HG02870 (cell line): Measurements from ENCODE around the gene CAPN13.

Source experiments
- ATAC-seq: cut with Tn5 transposase; IDR thresholded peaks from one replicate; pipeline ENCODE4 v1.9.1; 2021; ENCODE audit warnings: mild to moderate bottlenecking, moderate library complexity; ENCODE audit not compliant: unreplicated experiment

The CAPN13 gene

DNA sequence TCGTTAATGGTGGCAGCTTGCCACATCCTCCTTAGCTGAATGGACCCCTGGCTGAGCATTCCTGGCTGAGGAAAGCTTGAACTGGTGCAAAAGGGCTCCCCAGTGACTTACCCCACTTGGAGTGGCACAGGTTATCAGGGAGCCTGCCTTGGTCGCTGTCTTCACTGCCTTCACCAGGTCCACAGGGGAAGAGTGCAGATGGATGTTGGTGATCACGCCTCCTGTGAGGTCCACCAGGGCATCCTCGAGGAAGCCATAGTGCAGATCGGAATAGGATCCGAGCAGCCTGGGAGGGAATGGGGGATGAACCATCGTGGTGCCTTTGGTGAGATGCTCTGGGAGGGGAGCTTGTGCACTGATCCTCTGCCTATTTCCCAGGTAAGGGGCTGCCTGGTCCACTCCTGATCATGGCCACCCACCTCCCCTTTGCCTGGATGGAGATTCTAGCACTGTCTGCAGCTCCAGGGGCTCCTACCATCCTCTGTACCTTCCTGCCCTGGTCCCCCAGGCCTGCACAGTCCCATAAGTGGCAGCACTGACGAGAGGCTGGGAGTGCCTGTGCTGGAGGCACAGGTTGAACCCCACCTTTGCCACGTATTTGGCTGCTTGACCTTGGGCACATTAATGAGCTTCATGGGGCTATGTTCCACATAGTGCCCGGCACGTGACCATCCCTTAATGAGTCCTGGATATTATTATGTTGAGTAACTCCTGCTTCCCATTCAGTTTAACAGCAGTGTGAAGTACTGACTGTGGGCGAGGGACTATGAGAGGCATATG is 43.0 kb downstream of the CAPN13 start:
- ATAC-seq, result no peak

DNA sequence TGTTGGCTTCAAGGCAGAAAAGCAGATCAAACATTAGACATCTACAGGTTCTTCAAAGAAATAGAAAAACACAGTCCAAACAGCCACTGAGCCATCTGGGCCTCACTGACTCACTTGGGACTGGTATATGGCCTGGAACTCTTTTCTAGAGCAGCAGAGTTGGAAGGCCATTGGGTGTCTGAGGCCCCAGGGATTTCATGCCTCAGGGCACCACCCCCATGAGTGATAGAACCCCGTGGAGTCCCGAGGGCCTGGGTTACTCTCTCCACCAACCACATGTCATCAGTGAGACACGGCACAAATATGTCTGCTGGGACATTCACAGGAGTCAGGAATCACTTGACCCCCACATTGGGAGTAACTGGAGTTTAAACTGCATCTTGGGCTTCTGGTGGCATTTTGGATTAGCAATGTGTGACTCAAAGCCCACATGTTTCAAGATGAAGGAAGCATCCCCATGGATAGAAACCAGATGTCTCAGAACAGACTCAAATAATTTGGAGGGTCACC is 44.0 kb downstream of the CAPN13 start:
- ATAC-seq, result no peak

DNA sequence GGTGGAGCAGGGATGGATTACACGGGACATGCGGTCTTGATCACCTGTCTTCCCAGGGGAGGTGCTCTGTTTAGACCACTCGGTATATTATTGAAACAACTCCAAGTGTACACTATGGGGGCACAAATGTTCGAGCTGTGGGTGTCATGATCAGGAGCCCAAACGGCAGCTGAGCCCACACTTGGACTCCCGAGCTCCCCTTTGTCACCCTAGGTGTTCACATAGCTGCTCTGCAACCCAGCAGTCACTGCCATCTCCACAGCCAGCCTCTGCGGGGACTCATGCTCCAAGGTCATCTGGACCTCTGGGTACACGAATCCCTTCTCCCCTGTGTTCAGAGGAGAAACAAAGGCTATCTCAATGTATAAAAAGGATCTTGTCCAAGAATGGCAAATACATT is 46.0 kb downstream of the CAPN13 start:
- no peak for ATAC-seq

DNA sequence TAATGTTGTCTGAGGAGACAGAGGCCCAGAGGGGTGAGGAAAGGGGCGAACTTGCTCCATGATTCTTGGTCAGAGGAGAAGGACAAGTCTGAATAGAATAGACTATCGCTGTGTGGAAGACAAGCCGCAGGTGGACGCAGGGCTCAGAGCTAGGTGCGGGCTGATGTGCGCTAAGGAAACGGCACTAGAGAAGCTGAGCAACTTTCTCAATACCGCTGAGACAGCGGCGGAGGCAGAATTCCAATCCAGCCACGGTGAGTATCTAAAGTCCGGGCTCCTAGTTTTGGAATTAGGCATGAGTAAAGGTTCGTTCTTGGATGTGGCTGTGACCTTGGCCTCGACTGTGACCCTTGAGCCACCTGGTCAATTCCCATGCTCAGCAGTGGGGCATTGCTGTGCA is 47.8 kb downstream of the CAPN13 start:
- no peak for ATAC-seq

DNA sequence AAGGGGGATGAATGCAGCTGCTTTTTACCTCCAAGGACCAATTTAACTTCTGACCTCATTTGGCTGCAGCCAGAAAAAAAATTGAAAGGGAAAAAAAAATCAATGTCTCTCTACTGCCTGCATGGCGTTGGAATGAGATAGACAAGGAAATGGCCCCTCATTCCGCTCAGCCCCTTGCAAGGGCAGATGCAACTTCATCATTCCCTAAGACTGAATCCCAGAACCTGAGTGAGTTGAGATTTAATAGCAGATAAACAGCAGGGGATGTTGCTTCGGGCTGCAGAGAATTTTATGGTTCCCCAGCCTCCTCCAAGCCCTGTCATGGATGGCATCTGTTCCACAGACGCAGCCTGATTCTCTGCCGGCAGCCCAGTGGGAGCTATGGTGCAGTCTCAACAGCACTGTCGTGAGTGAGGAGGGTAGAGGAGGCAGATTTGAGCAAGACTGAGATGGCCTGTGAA is 49.0 kb downstream of the CAPN13 start:
- no peak for ATAC-seq

DNA sequence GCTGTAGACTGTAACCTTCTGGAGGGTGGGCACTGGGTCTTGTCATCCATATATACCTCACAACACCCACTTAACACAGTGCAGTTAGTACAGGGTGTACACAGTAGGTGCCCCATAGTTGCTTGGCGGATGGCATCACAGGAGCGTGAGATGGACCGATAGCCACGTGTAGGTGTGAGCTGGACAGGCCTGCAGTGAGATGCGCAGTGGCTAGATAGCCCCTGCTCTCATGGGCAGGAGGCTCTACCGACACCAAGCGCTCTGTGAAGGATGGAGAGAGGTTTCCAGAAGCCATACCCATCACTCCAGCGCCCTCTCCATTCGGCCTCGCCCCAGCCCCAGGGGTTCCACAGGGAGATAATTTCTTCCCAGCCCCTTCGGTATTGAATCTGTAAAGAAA is 49.5 kb downstream of the CAPN13 start:
- no peak for ATAC-seq

DNA sequence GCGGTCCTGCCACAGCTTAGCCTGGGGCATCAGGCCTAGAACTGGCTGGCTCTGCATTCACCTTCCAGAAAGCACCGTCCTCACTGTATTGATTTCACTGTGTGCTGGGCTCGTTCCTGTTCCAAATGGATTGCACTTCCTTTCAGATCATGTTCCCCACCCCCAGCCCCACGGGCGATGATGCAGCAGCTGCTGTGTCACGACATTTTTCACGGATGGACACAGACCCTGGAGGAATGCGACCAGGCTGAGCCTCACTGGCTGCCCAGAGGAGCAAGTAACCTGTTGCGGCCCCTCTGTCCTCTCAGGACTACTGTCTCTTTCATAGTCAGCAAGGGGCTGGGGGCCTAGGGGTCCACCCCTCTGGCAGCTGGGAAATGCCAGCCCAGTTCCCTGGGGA is 50.3 kb downstream of the CAPN13 start:
- ATAC-seq, result no peak

DNA sequence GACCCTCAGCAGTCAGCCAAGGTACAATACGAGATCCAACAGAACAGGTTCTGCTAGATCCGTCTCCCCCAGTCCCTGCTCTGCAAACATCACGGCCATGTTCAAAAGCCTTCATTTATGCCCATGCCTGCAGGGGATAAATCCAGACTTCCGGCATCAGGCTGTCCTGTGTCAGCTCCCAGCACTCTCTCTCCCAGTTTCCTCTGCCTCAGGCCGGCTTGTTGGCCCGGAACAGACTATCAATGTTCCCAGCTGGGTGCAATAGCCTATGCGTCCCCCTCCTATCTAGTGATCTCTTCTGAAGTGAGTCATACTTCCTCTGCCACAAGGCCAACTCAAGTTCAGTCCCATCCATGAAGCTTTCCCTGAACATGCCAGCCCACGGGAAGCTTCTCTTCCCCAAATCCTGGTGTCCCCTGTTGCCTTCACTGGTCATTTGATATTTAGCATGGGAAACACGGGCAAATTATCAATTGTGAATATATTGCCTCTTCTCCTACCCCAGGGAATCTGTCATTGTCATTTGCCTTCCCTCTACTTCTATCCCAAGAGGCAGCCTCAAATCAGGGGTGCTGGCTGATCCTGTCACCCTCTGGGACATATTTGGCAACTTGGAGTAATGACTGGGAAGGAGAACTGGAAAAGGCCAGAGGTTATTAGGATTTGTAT is 51.1 kb downstream of the CAPN13 start:
- ATAC-seq, result no peak

DNA sequence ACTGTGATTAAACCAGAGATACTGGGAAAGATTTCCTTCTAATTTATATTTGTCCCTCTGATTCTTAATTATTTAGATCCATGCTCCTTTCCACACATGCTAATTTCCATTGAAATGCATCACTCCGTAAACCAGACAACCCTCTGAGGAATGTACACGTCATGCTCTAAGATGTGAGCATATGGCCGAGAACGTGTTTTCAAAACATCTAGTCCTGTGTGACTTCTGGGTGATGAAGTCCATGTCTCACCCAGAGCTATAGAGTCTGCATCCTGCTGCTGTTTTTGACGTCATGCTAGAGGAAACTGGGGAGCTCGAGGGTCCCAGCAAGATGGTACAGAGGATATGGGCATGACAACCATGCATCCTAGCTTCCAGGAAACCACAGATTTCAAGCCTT is 53.6 kb downstream of the CAPN13 start:
- ATAC-seq, result no peak

DNA sequence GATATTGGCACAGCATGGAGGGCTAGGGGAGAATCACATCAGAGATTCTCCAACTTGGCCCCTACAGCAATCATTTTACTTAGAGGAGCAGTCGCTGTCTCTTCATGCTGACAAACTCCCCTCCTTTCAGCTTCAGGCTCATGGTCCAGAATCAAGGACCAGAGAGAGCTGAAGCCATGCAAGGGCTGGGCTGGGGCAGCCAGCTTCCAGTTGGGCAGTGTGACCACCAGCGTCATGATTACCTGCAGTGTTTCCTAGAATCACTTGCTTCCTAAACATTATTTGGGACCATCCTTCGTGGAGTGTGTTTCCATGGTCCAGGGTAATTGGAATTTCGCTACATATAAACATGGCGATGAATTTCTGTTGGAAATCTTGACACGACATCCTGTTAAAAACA is 54.4 kb downstream of the CAPN13 start:
- no peak for ATAC-seq

DNA sequence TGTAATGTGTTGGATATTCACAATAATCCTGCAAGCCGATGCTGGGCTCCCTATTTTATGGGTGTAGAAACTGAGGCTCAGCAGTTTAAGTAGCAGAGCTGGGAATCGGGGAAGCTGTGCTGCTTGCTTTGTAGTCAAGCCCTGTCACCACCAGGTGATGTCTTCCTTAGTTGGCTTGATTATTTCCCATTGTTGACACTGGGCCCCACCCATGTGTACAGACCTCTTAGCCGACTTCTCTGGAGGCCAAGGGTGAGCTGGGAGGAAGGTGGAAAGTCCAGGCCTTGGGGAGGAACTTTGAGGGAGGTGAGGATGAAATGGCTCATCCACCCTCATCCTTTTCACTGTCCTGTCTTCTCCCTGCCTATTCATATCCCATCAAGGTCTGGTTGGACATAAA is 60.0 kb downstream of the CAPN13 start:
- ATAC-seq, result no peak

DNA sequence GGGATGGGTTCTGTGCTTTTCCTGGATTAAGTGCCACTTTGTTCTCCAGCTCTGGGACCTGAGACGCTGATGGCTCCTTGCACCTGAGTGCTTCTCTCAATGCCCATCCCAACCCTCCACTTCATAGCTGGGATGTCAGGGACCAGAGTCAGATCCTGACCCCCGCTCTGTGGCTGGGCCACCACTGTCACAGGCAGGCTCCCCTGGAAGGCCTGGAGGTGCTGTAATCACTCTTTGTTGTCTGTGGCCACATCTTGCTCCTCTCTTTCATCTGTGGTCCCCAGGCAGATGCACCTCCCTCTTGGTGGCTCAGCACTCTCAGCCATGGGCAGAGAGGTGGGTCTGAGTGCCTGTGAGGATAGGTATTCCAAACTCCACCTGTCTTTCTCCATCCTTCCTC is 62.4 kb downstream of the CAPN13 start:
- no peak for ATAC-seq

DNA sequence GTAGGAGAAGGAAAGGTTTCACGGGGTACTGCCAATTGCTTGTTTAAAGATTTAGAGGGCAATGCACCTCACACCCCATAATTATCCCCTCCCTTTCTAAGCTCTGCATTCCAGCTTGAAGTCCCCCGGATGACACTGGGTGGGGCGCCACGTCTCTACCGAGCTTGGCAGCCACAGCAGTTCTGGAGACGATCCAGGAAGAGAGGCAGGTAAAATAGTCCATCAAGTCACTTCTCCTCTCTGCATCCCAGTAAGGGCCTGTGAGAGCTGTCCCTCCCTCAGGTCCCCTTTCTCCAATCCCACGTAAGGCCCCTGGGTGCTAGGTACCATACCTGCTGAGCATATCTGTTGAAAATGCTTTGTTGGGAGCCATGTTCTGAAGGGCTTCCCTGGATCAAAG is 65.7 kb downstream of the CAPN13 start:
- ATAC-seq, result no peak

DNA sequence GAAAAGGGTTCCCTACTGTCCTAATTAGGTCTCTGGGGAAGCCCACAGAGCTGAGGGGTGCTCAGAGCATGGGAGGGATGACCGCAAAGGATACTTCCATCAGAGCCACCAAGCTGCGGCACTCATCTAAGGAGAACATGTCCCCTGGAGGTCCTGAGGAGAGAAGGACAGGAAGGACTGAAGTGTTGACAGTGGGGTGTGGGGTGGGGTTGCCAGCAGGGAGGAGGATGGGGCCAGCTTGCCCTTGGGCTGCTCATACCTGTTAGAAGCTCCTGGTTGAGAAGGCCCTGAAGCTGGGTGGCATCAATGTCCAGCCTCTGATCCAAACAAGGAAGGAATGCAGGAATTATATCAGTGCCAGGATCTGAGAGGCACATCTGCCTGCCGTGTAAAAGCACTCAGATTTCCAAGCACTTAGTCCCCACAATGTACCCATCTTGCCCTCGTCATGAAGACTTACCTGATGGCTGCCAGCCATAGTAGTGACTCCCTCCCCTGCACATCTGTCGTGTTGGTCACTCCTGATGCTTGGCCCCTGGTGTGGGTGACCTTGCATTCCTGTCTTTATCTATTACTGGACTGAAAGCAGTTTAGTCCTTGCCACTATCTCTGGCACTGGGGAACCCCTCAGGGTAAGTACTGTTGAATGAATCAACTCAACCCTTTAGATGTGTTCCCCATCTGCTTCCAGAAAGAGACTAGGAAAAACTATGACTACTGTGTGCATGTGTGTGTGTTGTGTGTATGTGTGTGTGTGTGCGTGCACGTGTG is 68.9 kb downstream of the CAPN13 start:
- ATAC-seq, result no peak

DNA sequence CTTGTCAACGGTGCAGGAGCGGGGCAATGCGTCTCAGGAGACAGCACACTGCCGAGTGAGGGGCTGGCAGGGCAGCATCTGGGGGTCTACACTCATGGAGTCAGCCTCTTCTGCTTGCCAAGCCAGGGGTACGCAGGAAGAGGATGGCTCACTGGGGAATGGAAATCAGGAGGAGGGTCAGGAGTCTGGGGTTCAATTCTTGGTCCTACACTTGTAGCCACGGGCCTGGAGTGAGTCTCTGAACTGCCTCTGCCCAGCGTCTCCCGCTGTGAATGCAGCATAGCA is 70.0 kb downstream of the CAPN13 start:
- no peak for ATAC-seq

DNA sequence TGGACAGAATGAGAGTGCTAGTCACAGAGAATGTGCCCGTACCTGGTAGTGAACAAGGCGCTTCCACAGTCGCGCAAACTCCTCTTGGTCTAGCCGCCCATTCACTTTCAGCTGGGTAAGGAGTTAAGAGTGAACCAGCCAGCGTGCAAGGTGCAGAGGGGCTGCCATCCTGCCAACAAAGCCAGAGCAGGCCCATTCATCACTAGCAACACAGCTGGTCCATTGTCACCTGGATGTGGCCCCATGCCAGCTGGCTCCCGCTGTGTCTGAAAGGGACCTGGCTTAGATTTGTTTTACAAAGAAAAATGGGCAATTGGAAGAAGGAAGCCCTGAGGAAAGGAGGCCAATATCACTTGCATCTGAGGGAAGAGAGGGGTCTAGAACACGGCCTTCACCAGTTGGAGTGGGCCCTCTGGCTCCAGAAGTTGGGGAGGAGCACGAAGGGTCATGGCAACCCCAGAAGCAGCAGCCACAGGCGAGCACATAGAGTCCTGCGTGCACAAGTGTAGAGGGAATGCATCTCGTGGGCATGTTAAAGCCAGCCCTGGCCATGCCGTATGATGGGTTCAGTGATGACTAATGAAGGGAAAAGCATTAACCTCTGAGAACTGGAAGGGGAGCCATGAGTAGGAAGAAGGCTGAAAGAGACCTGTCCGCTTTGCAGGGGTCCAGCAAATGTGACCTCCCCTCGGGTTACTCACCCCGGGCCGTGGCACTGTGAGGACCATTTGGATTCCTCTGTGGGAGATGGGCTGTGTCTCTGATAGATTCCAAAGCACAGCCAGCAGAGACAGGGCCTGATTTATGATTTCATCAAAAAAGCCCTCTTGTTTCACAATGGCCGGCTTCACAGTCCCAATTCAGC is 70.6 kb downstream of the CAPN13 start:
- no peak for ATAC-seq

DNA sequence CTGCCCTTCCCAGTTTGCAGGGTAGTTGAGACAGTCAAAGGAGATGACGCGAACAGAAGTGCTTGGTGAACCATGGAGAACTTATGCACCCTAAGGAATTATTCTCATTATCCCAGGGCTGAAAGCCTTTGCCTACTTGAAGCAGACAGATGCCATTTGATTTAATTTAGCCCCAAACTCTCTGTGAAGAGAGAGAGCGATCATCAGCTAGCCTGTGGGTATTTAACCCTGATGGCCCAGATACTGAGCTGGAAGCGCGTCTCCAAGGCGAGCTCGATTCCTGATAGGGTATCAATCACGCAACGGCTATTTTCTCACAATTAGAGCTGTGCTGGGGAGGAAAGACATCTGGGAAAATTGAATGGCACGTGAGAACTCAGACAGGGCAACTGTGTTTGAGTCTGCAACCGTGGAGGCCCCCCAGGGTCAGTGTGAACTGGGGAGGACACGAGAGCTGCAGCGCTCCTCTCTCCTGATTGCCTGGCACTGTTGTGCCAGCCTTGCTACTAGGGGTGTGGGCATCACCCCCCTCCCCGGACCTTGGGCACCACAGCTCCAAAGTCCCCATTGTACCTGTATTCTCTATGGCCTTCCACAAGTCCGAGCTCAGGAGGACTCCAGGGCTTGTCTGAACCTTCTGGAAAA is 73.2 kb downstream of the CAPN13 start:
- no peak for ATAC-seq

DNA sequence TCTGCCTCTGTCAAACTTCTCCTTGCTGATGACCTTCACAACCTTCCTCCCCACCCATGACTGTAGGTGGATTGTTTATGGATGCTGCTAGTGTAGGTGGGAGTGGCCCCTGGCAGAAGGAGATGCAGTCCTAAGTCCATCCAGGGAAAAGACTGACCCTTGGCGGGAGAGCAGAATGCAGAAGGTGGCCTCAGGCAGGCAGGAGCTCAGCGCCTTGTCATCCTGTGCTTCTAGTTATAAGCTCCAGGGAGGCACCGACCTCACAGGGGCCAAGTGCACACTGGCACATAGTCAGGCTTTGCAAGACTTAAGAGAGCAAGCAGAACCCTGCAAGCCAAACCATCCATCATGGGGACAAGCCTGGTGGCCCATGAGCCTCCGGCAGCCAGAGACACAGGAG is 74.4 kb downstream of the CAPN13 start:
- no peak for ATAC-seq

DNA sequence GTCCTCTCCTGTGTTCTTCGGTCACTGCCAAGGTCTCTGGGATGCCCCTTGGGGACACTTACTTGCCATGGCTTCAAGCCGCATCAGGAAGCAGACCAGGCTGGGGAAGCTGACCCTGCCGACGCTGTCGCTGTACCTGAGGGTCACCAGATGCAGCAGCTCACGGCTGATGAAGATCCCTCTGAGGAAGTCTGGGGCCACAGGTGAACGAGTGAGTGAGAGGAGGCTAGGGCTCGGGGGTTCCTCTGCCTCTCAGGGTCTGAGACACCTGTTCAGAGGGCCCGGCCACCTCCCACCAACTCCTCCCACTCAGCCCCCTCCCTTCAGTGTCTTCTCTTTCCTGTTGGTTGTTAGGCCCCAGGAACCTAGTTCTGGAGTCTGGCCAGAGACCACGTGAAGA is 74.9 kb downstream of the CAPN13 start:
- ATAC-seq, result no peak

DNA sequence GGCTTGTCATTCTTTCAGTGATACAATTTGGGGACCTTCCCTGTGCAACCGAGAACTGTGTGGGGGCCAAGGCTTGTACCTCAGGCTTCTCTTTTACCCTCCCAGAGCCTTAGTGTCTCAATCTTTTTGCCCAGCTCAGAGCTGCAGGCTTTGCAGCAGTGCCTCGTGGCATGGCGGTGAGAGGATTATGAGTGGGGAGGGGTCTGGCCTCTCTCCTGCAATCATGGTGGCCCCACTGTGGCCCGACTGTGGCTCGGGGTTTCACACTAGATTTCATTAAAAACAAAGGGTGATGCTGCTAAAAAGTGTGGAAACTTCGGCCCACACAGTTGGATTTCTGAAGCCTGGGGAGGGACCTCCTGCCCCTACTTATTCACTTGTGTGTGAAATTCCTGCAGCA is 75.5 kb downstream of the CAPN13 start:
- no peak for ATAC-seq
